Measurements from ENCODE around the gene DHTKD1.

The DHTKD1 gene

GRCh38 chr10:12019283-12019971, 49.3 kb upstream of the DHTKD1 start:
- POLR2A ChIA-PET = interaction anchor here (1.5 kb wide), 1 partner anchor 23 kb away, joined by 3 read pairs; the partner anchor contains the start of gene UPF2
- CTCF ChIA-PET = no interaction called here
- TF ChIP-seq ZNF16 (tag by site-specific recombination; IDR thresholded peaks at IDR 0.05; ENCODE audit: low read depth) (no peak), ZNF660 (tag by site-specific recombination; IDR thresholded peaks at IDR 0.05) (no peak), ELK4 (IDR thresholded peaks at IDR 0.05; ENCODE audit: borderline replicate concordance, low read depth, low read length) (no peak), KLF10 (tag by site-specific recombination; IDR thresholded peaks at IDR 0.05) (no peak), ZNF426 (tag by site-specific recombination; IDR thresholded peaks at IDR 0.05) (no peak), ZNF768 (tag by site-specific recombination; IDR thresholded peaks at IDR 0.05) (no peak), ZNF624 (tag by site-specific recombination; IDR thresholded peaks at IDR 0.05) (no peak), ZNF473 (tag by site-specific recombination; IDR thresholded peaks at IDR 0.05) (no peak), ZNF513 (tag by site-specific recombination; IDR thresholded peaks at IDR 0.05) (no peak), ZFHX2 (tag by site-specific recombination; conservative IDR thresholded peaks at IDR 0.05) (peak; percentile 69), ZNF175 (tag by site-specific recombination; IDR thresholded peaks at IDR 0.05) (no peak), CTCF (tag by site-specific recombination; IDR thresholded peaks at IDR 0.05) (no peak), ZNF155 (tag by site-specific recombination; IDR thresholded peaks at IDR 0.05) (no peak), ZXDB (tag by site-specific recombination; IDR thresholded peaks at IDR 0.05) (0 out of 2 replicates have a peak, but pooled peaks have one; percentile 17), SCRT1 (tag by site-specific recombination; IDR thresholded peaks at IDR 0.05; ENCODE audit: borderline replicate concordance) (no peak), ZNF521 (tag by site-specific recombination; IDR thresholded peaks at IDR 0.05) (no peak), ZNF335 (tag by site-specific recombination; conservative IDR thresholded peaks at IDR 0.05) (peak; percentile 36; the same call in 1 of the 2 replicates), ZBTB17 (tag by site-specific recombination; IDR thresholded peaks at IDR 0.05) (peak; percentile 91), ZSCAN30 (tag by site-specific recombination; IDR thresholded peaks at IDR 0.05) (no peak), ZNF280D (tag by site-specific recombination; IDR thresholded peaks at IDR 0.05) (no peak), ZNF843 (tag by site-specific recombination; IDR thresholded peaks at IDR 0.05) (no peak), ZNF341 (tag by site-specific recombination; IDR thresholded peaks at IDR 0.05; ENCODE audit: low read depth) (peak; percentile 84), ZNF629 (tag by site-specific recombination; IDR thresholded peaks at IDR 0.05) (peak; percentile 30; the same call in 1 of the 2 replicates), IKZF3 (tag by site-specific recombination; IDR thresholded peaks at IDR 0.05) (no peak), ZNF704 (tag by site-specific recombination; IDR thresholded peaks at IDR 0.05) (no peak), ZNF140 (tag by site-specific recombination; IDR thresholded peaks at IDR 0.05) (no peak), ZFP3 (tag by site-specific recombination; IDR thresholded peaks at IDR 0.05; ENCODE audit: low read depth) (no peak), OSR2 (tag by site-specific recombination; IDR thresholded peaks at IDR 0.05) (peak; percentile 60), ZFP69B (tag by site-specific recombination; IDR thresholded peaks at IDR 0.05) (no peak)

More at GRCh38 chr10:12019283-12019971, 49.3 kb upstream of the DHTKD1 start:
- H3K4me1 ChIP-seq (ENCODE audit: control insufficient read depth, insufficient read depth, low read length) = peaks cover 3% of the 10 kb centered on the region; the same call in 1 of the 2 replicates
- no peak overlapping the region for H3K27ac ChIP-seq (ENCODE audit: extremely low read depth, low read depth, low read length)
- no peak overlapping the region for H3K4me3 ChIP-seq (ENCODE audit: low read depth, low read length)
- H3K9me3 ChIP-seq (ENCODE audit: control insufficient read depth, insufficient read depth, low read depth, low read length) = no peaks in the 10 kb centered on the region
- H3K36me3 ChIP-seq (ENCODE audit: control insufficient read depth in 2 of 2, insufficient read depth in 1 of 2, low read length in 2 of 2) = peaks cover 6 to 8% of the 10 kb centered on the region in 2 experiments
